Stimulated activated CD8-positive, alpha-beta memory T cell treated with anti-CD3 and anti-CD28 coated beads, Interleukin-4, amount 100 ng/mL, for 24 hours (primary cell): ENCODE measurements around the gene CRIP1.

Experiments used
- DNase-seq: peaks from one replicate; pipeline ENCODE4 v3.0.0-alpha.2; 2020; ENCODE audit warnings: low read depth

The CRIP1 gene

DNA sequence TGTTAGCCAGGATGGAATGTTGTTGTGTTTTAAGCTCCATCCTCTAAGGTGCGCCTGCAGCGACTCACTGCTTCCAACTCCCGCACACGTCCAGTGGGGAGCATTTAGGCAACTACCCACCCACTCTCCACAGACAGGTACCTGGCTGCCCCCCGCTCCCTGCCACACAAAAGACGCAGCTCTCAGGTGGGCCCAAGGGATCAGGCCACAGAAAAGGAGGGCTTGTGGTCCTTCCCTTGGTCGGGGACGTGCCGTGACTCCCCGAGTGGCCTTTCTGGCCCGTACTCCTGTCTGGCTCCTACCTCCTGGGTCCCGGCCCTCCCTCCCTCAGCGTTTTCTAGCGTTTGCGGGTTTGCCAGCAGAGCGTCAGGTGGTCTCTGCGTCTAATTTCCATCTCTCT lies 20.6 kb downstream of the CRIP1 start:
- DNase-seq, result no peak

DNA sequence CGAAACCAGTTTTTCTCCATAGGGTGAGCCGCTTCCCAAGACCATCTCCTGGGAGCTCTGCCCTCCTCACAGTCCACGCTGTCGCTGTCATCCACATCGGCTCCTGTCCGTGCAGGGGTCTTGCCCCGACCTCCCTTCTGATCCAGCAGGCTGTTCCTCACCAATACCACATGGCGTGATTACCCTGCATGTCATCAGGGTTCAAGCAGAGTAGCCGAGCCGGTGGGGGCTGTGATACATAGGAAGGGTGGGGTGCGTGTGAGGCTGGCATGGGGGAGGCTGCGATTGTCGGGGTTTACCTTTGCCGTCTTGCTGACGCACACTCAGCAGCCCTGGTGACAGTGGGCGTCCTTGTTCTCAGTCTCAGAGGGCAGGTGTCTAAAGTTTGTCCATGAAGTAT lies 21.4 kb downstream of the CRIP1 start:
- no peak for DNase-seq

DNA sequence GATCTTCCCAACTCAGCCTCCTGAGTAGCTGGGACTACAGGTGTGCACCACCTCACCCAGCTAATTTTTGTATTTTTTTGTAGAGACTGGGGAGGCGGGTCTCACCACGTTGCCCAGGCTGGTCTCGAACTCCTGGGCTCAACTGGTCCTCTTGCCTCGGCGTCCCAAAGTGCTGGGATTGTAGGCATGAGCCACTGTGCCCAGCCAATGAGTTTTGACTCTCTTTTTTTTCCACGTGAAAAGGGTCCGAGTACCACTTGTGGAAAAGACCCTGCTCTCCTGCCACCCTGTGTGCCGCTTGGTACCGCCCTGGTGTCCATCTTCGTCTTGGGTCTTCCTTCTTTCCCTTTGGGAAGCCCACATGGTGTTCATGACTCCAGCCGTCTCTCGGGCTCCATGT lies 21.9 kb downstream of the CRIP1 start:
- DNase-seq, result no peak

- no peak for DNase-seq
Observed at GRCh38 chr14:105517096-105517495, 30.4 kb downstream of the CRIP1 start.

GRCh38 chr14:105519946-105520698 lies 33.4 kb downstream of the CRIP1 start:
- no peak for DNase-seq

- no peak for DNase-seq
Observed at GRCh38 chr14:105525326-105525725, 38.6 kb downstream of the CRIP1 start.

DNA sequence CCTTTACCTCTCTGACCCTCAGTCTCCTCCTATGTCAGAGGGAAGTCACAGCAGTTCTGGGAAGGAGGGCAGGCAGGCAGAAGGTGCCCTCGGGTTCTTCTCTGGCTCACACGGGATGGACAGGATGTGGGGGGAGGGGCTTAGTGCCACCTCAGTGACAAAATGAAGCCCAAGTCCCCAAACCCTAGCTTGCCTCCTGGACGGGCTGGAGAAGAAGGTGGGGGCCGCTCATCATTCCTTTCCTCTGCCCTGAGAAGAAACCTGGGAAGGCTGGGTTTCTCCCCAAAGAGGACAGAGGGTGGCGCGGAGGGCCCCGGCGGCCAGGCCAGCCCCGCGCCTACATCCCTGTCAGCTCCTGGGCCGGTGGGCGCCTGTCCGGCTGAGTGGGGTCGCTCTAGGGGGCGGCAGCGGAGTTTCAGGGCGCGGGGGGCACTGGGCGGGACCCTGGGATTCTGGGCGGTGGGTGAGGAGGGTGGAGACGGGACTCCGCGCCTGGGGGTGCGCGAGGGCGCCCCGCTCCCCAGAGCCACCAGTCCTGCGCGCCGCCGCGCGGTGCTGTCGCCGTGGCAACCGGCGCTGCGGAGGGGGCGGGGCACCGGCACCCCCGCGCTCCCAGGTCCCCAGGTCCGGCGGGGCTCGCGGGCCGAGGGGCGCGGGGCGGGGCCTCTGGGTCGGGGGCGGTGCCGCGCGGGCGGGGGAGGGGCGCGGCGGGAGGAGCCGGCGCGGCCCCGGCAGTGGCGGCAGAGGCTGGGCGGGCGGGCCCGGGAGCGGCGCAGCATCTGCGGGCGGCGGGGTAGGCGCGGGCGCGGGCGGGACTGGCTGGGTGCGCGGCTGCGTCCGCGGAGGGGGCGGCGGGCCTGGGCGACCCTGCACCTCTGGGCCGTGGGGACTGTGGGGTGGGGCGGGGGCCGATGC lies 39.4 kb downstream of the CRIP1 start, which contains the start of gene TMEM121:
Gene TMEM121 (plus strand): TSS at position 723 of the 915 bp plus-strand sequence. CDS start 2,252 bp downstream, outside the sequence.
- DNase-seq, result no peak

GRCh38 chr14:105526776-105527380 lies 40.2 kb downstream of the CRIP1 start:
- DNase-seq, result no peak

DNA sequence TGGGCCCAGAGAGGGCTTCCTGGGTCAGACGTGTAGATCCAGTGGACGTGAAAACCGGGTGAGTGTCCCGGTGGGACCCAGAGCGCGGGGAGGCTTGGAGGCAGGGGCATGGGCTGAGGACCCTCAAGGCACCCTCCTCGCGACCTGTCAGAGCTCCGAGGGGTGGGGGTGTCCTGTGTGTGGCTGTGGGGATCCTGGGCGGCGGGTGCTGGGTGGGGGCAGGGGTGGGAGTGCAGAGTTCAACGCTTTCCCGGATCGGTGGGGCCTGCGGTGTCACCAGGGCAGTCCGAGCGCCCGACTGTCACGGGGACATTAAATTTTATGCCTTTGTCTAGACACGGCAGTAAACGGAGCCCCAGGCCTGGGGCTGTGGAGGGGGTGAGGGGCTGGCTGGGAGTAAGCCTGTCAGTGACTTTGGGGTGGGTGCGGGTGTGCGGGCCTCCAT lies 40.7 kb downstream of the CRIP1 start:
- DNase-seq, result no peak

- DNase-seq, result peak; percentile 68
Observed at GRCh38 chr14:105527826-105528585, 41.3 kb downstream of the CRIP1 start.

GRCh38 chr14:105528586-105529318 lies 42.1 kb downstream of the CRIP1 start:
- no peak for DNase-seq

DNA sequence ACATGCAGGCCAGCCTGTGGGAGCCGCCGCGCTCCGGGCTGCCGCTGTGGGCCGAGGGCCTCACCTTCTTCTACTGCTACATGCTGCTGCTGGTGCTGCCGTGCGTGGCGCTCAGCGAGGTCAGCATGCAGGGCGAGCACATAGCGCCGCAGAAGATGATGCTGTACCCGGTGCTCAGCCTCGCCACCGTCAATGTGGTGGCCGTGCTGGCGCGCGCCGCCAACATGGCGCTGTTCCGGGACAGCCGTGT lies 42.6 kb downstream of the CRIP1 start:
- no peak for DNase-seq

- no peak for DNase-seq
Observed at GRCh38 chr14:105529569-105530284, 43.0 kb downstream of the CRIP1 start.

- no peak for DNase-seq
Observed at GRCh38 chr14:105530285-105531087, 43.8 kb downstream of the CRIP1 start.

DNA sequence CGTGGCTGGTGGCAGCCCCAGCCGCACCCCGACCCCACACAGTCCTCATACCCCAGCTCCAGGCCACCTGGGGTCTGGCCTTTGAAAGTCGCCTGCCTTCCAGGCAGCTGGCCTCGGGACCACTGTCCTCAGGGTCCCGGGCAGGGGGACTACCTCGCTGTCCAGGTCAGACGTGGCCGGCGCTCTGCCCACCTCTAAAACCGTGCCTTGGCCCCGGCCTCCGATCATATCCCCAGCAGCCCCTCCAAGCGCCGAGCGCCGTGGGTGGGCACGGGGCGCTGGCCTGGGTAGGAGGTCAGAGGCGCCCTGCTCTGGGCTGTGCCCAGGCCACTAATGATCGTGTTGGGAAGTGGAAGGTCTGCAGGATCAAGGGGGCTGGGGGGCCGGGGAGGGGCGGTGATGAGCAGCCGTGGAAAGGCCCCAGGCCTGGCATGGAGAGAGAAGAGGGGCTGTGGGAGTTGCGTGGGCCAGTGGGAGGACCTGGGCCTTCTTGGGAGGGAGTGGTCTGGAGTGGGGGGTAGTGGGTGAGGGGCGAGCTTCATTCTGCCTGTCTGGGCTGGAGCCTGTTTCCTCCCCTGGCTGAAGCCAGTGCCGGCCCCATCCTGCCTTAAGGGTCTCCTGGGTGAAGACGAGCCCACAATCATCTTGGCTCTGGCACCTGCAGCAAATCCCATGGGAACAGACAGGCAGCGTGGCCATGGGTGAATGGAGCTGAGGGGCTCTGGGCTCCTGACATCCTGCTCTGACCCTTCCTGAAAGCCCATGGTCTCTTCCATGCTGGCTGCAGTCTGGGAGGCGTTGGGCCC lies 44.6 kb downstream of the CRIP1 start:
- no peak for DNase-seq

GRCh38 chr14:105531894-105532623 lies 45.4 kb downstream of the CRIP1 start:
- DNase-seq, result no peak

DNA sequence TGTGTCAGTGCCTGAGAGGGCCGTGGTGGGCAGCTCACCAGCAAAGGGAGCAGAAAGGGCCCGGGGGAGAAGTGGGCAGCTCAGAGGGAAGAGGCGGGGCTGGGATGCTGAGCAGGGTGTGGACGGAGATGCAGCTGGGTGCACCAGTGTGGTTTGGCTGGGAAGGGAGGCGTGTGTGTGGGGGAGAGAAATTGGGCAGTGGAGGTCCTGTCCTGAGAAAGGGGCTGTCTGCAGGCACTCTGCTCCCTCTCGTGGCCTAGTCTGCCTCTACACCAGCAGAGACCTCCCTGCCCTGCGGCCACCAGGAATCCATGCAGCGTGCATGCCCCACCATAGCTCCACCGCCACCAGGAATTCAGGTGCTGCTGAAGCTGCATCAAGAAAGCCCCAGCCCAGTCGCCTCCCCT lies 46.1 kb downstream of the CRIP1 start:
- DNase-seq, result no peak

GRCh38 chr14:105533391-105533790 lies 46.7 kb downstream of the CRIP1 start:
- no peak for DNase-seq
